Naive thymus-derived CD4-positive, alpha-beta T cell (primary cell): ENCODE data around the gene PDGFRA. TPM values are rescaled to one million over a fixed set of nuclear protein-coding genes. Genes with fewer than 3 reads are reported as not detected.
"Not testable (repeated sequence)": the region's sequence is repeated elsewhere in the genome, so short reads cannot be mapped to it uniquely, and the experiment has no call there.

Source experiments
- ATAC-seq: fragments of 150-1000 bp; cut with Tn5 transposase; 2 replicates; pipeline ENCODE4 v1.10.0; 2021; ENCODE audit warnings: mild to moderate bottlenecking, moderate library complexity
- CTCF ChIA-PET: fragments of 350-600 bp; sonication (Branson Sonifier 250); formaldehyde crosslinking; loops from one replicate; lab custom pipeline; 2021; ENCODE audit warnings: antibody characterized with exemption; lab: Charles Lee
- POLR2A ChIA-PET: fragments of 350-600 bp; sonication (Branson Sonifier 250); formaldehyde crosslinking; loops from one replicate; lab custom pipeline; 2021; ENCODE audit warnings: antibody characterized with exemption, inconsistent platforms; lab: Charles Lee
- DNase-seq, 9 donors: peaks; one replicate each; pipeline versions ENCODE4 v3.0.0 to v3.0.0-alpha.2; 2020 to 2022; ENCODE audit warnings: mixed read lengths in 1 of 9
- H3K27ac ChIP-seq: one replicate; pipeline ENCODE4 v1.7.0; 2013; ENCODE audit warnings: mild to moderate bottlenecking, low read depth, low read length, moderate library complexity
- H3K27me3 ChIP-seq, 2 donors: one replicate each; pipeline ENCODE4 v1.7.0; 2013; ENCODE audit warnings: low read length in 2 of 2, mild to moderate bottlenecking in 2 of 2, moderate library complexity in 2 of 2; ENCODE audit not compliant: control insufficient read depth in 2 of 2, insufficient read depth in 2 of 2
- H3K36me3 ChIP-seq, 3 experiments: 1 replicate in 2 of 3; 2 replicates in 1 of 3; pipeline ENCODE4 v1.7.0; 2013; ENCODE audit warnings: low read length in 3 of 3, mild to moderate bottlenecking in 3 of 3, moderate library complexity in 1 of 3; ENCODE audit not compliant: insufficient read depth in 3 of 3, control insufficient read depth in 2 of 3
- H3K4me1 ChIP-seq, 2 donors: one replicate each; pipeline ENCODE4 v1.7.0; 2013; ENCODE audit warnings: low read length in 2 of 2, mild to moderate bottlenecking in 2 of 2, moderate library complexity in 1 of 2; ENCODE audit not compliant: control insufficient read depth in 2 of 2, insufficient read depth in 2 of 2
- H3K4me3 ChIP-seq: 2 replicates; pipeline ENCODE4 v1.7.0; 2013; ENCODE audit warnings: mild to moderate bottlenecking, low read length
- H3K9me3 ChIP-seq, 3 experiments: 1 replicate in 2 of 3; 2 replicates in 1 of 3; pipeline ENCODE4 v1.7.0; 2013; ENCODE audit warnings: low read length in 3 of 3; ENCODE audit not compliant: control insufficient read depth in 2 of 3
- H3K27ac Mint-ChIP-seq, 9 donors: one replicate each; pipeline ENCODE4 v1.8.0; 2020 to 2022; ENCODE audit warnings: mixed read lengths in 9 of 9, mild to moderate bottlenecking in 8 of 9, moderate library complexity in 5 of 9, inconsistent platforms in 2 of 9
- H3K27me3 Mint-ChIP-seq, 5 donors: one replicate each; pipeline ENCODE4 v1.8.0; 2021 to 2022; ENCODE audit warnings: mixed read lengths in 5 of 5, mild to moderate bottlenecking in 1 of 5
- H3K36me3 Mint-ChIP-seq, 5 donors: one replicate each; pipeline ENCODE4 v1.8.0; 2020 to 2022; ENCODE audit warnings: mixed read lengths in 5 of 5, mild to moderate bottlenecking in 3 of 5, inconsistent platforms in 1 of 5
- H3K4me1 Mint-ChIP-seq, 7 donors: one replicate each; pipeline ENCODE4 v1.8.0; 2020 to 2022; ENCODE audit warnings: mixed read lengths in 7 of 7, mild to moderate bottlenecking in 3 of 7, inconsistent platforms in 1 of 7
- H3K4me3 Mint-ChIP-seq, 10 donors: one replicate each; pipeline ENCODE4 v1.8.0; 2020 to 2022; ENCODE audit warnings: mild to moderate bottlenecking in 10 of 10, mixed read lengths in 10 of 10, moderate library complexity in 6 of 10, inconsistent platforms in 2 of 10
- H3K9me3 Mint-ChIP-seq, 11 donors: one replicate each; pipeline ENCODE4 v1.8.0; 2020 to 2022; ENCODE audit warnings: mixed read lengths in 11 of 11, mild to moderate bottlenecking in 4 of 11, inconsistent platforms in 1 of 11, moderate library complexity in 1 of 11
- intact Hi-C, 2 donors: fragments of 100-400 bp; cut with micrococcal nuclease; formaldehyde crosslinking; loops; one replicate each; pipeline ENCODE4 v1.15.1; 2023
- polyA plus RNA-seq, 2 donors: library from polyadenylated mRNA; unstranded; fragments of 300-500 nt; fragmentation: Illumina TruSeq; gene quantifications; one replicate each; pipeline ENCODE4 v1.2.3, GENCODE V29; 2021
- total RNA-seq, 6 experiments: library from RNA in 5 of 6; stranded (reverse) in 5 of 6; gene quantifications; 1 replicate in 5 of 6; 2 replicates in 1 of 6; pipeline ENCODE4 v1.2.3 and lab custom pipeline; 2021 to 2026

The PDGFRA gene
- total and polyA plus RNA-seq, 7 experiments from 2014 or later, result 1.9 TPM; not detected in 6

DNA sequence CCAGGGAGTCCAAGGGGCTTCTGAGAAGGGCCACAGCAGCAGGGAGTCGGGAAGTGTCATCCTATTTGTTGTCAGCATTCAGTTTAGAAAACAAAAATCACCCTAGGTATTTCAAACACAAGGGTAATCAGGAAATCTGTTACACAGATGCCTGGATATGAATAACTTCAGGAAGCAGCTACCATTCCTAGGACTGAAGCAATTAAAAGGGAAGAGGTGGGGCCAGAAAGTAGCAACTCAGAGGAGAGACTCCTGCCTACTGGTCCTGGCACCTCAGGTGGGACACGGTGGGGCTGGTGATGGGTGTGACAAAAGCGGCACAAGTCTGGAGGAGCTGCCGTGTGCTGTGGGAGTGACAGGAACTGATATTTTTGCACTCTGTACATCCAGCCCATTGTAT is 107.9 kb downstream of the PDGFRA start:
- Histone ChIP-seq H3K27ac (no peak overlapping the region), H3K9me3 (no peaks in the 10 kb centered on the region), H3K4me3 (no peak overlapping the region), H3K4me1 (no peaks in the 10 kb centered on the region), H3K36me3 (no peaks in the 10 kb centered on the region), H3K27me3 (no peaks in the 10 kb centered on the region)
- no peak overlapping the region for H3K27ac Mint-ChIP-seq
- intact Hi-C loops, result no loop called here
- no peak overlapping the region for H3K4me3 Mint-ChIP-seq
- ChIA-PET POLR2A (no interaction called here), CTCF (no interaction called here)
- DNase-seq, result no peak
- H3K27me3 Mint-ChIP-seq, result peaks cover 11 to 34% (median 13%) of the 10 kb centered on the region in 5 donors
- H3K9me3 Mint-ChIP-seq, result peaks cover 0 to 3% (median 0%) of the 10 kb centered on the region in 11 donors
- ATAC-seq, result no peak
- no peaks in the 10 kb centered on the region for H3K36me3 Mint-ChIP-seq
- H3K4me1 Mint-ChIP-seq, result no peaks in the 10 kb centered on the region

DNA sequence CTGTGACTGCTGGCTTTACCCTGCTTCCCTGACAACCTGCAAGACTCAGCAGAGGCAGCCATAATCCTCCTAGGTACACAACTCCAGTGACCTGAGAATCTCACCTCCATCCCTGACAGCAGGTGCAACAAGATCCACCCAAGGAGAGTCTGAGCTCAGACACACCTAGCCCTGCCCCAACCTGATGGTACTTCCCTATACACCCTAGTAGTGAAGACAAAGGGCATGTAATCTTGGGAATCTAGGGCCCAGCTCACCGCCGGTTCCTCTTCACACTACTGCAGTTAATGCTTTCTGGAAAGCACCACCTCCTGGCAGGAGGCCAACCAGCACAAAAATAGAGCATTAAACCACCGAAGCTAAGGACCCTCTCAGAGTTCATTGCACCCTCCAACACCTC is 113.0 kb downstream of the PDGFRA start:
- H3K4me3 Mint-ChIP-seq, H3K4me1 ChIP-seq, H3K27ac Mint-ChIP-seq, H3K9me3 ChIP-seq, CTCF ChIA-PET, H3K36me3 ChIP-seq, H3K27me3 ChIP-seq, H3K36me3 Mint-ChIP-seq, intact Hi-C loops, POLR2A ChIA-PET, ATAC-seq, H3K4me1 Mint-ChIP-seq, H3K4me3 ChIP-seq, H3K27ac ChIP-seq, DNase-seq, H3K9me3 Mint-ChIP-seq: not testable (repeated sequence)
- H3K27me3 Mint-ChIP-seq, result peaks cover 7 to 37% (median 18%) of the 10 kb centered on the region in 5 donors

Other genes starting within 250 kb of the PDGFRA start
- 10 to 100 TPM; 22.4 to 55.7 (median 40.7) TPM for gene CHIC2, start 164.7 kb upstream of the PDGFRA start, total RNA-seq
- 10 to 100 TPM; 59.0 to 64.2 TPM for gene CHIC2, start 164.7 kb upstream of the PDGFRA start, polyA plus RNA-seq
- gene GSX2, start 129.1 kb upstream of the PDGFRA start, total RNA-seq, result not detected
- not detected for gene GSX2, start 129.1 kb upstream of the PDGFRA start, polyA plus RNA-seq